Activated CD4-positive, alpha-beta T cell treated with anti-CD3 and anti-CD28 coated beads, Interleukin-2, Interleukin-4, amounts not matched to agents 100 ng/mL and 50 ng/mL, durations not matched to agents 16 hours and 8 hours (primary cell): ENCODE measurements around the gene ZNF398.
"Not testable (repeated sequence)": the region's sequence is repeated elsewhere in the genome, so short reads cannot be mapped to it uniquely, and the experiment has no call there.

Experiments
- DNase-seq: peaks from one replicate; pipeline ENCODE4 v3.0.0-alpha.2; 2020; ENCODE audit warnings: low spot score

ZNF398 gene, protein sequence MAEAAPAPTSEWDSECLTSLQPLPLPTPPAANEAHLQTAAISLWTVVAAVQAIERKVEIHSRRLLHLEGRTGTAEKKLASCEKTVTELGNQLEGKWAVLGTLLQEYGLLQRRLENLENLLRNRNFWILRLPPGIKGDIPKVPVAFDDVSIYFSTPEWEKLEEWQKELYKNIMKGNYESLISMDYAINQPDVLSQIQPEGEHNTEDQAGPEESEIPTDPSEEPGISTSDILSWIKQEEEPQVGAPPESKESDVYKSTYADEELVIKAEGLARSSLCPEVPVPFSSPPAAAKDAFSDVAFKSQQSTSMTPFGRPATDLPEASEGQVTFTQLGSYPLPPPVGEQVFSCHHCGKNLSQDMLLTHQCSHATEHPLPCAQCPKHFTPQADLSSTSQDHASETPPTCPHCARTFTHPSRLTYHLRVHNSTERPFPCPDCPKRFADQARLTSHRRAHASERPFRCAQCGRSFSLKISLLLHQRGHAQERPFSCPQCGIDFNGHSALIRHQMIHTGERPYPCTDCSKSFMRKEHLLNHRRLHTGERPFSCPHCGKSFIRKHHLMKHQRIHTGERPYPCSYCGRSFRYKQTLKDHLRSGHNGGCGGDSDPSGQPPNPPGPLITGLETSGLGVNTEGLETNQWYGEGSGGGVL

GRCh38 chr7:149147072-149147751 is at the start of gene ZNF398:
ZNF398 (plus strand) TSS chr7:149147453; CDS start chr7:149147743, 290 bp downstream.
- peak; percentile 73 for DNase-seq

- no peak for DNase-seq
Measured at GRCh38 chr7:149099058-149099457, 48.2 kb upstream of the ZNF398 start.

DNA sequence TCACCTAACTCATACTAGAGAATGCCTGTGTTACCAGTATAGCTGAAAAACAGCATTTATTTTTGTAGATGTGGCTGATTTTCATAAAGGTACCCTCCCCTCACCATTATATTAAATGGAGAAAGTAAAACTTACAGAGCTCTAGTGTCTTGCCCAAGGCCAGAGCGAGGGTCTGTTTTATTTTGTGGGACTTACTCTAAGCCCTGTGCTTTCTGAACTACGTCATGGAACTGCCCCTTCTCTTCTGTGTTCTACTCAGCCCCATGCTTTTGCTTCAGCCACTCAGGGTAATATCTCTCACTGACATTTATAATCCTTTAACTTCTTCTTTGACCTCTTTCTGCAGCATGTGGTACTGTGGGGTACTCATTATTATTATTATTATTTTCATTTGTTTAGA is 46.4 kb upstream of the ZNF398 start:
- DNase-seq = no peak

DNA sequence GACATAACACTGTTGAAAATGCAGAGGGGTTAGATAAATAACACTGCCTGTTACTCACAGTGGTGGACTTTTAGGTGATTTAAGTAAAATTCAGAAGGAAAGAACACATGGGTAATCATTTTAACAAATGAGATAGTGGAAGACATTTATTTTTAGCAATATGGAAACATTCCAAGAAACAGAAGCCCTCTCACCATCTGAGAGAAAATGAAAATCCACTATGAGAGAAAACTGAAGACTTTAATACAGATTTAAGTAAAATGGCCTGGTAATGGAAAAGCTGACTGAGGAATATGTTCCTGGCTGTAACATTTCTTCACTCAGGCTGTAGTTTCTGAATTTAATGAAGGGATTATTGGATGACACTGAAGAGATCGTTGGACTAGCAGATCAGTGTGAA is 44.6 kb upstream of the ZNF398 start:
- DNase-seq = no peak

GRCh38 chr7:149103424-149103823 is 43.8 kb upstream of the ZNF398 start:
- no peak for DNase-seq

GRCh38 chr7:149104214-149104613 is 43.0 kb upstream of the ZNF398 start:
- DNase-seq = no peak

DNA sequence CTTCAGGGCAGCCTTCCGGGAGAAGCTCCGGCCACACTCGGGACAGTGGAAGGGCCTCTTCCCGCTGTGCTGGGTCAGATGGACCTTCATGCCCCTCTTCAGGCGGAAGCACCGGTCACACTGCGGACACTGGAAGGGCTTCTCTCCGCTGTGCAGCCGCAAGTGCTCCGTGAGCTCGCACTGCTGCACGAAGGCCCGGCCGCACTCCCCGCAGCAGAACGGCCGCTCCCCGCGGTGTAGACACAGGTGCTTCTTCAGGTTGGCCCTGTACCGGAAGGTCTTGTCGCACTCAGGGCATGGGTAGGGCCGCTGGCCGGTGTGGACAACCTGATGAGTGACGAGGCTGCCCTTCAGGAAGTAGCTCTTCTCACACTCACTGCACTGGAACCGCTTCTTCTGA is 42.5 kb upstream of the ZNF398 start:
- no peak for DNase-seq

GRCh38 chr7:149109969-149110368 is 37.3 kb upstream of the ZNF398 start:
- no peak for DNase-seq

GRCh38 chr7:149125189-149125862 is 21.9 kb upstream of the ZNF398 start:
- no peak for DNase-seq

GRCh38 chr7:149125863-149126661 is 21.2 kb upstream of the ZNF398 start, which contains the start of gene ZNF425:
ZNF425 (minus strand) TSS chr7:149126324; CDS start chr7:149126213, 111 bp downstream.
- peak; percentile 96 for DNase-seq

GRCh38 chr7:149126662-149127266 is 20.5 kb upstream of the ZNF398 start:
- peak; percentile 66 for DNase-seq

DNA sequence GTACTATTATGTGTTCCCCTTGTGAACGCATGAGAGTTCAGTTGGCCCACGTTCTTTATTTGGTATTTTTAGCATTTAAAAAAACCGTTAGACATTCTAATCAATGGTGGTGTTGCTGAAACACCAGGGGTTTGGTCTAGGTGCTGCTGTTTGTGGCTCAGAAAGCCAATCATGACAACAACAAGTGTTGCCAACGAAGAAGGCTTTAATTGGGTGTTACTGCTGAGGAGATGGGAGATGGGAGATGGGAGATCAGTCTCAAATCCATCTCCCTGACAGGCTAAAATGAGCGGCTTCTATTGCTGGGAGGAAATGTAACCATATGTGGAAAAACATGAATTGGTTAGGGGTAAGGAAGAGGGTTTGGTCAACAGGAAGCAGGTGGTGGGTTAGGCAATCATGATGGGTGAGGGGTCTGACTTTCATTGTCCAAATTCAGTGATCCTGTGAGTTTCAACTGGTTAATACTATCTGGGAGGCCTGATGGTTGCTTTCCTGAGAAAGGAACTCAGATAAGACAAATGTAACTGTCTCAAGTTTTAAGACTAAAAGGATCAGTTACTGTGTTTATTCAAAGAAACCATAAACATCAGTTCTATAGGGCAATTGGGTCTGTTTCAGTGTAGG is 16.6 kb upstream of the ZNF398 start:
- no peak for DNase-seq

- DNase-seq = no peak
Measured at GRCh38 chr7:149133028-149133710, 14.1 kb upstream of the ZNF398 start.

GRCh38 chr7:149136118-149136517 is 11.1 kb upstream of the ZNF398 start:
- DNase-seq = no peak

DNA sequence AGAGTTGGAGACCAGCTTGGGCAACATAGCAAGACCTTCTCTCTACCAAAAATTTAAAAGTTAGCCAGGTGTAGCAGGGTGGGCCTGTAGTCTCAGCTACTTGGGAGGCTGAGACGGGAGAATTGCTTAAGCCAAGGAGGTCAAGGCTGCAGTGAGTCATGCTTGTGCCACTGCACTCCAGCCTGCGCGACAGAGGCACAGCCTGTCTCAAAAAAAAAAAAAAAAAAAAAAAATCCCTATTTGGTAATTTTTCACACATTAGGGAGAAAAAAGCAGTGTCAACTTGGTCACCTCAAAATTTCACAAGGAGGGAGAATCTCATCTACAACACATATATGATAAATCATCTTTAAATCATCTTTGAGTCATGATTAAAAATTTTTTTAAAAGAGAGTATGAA is 6.4 kb upstream of the ZNF398 start:
- DNase-seq = no peak

GRCh38 chr7:149141893-149142292 is 5.4 kb upstream of the ZNF398 start:
- DNase-seq = no peak

GRCh38 chr7:149144436-149144922 is 2.8 kb upstream of the ZNF398 start:
- DNase-seq = not testable (repeated sequence)

DNA sequence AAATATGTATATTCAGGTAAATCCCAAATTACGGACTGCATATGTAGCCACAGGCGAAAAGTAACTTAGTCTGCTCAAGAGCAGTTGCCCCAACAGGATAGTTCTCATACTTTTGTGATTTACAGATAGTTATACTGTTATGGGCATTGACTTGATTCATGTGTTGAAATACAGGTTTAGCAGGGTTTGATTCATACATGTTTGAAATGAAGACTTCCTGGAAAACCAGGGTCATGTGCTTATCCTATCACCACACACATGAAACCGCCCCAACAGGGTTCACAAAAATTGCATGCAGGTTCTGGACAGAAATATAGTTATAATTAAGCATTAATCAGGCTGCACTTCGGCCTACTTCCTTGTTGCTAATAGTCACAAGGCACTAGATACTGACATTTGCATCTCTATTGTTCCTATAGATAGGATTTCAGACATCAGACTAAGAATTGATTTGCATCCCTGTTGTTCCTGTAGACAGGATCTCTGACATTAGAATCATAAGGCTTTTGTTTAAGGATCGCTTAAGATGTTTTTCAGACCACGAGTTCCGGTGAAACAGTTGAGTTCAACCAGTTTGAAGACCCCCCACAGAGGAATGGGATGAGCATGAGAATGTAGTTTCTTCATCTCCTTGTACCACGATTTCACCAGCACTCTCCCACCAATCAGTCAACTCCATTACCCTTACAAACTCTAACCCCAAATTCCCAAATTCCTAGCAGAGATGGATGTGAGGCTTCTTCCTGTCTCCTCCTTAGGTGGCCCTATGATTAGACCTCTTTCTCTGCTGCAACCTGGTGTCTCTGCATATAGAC is 2.0 kb upstream of the ZNF398 start:
- DNase-seq = no peak
